H9 (cell line): ENCODE data around the gene GBA2. TPM values are rescaled to one million over a fixed set of nuclear protein-coding genes. Genes with fewer than 3 reads are reported as not detected.

Experiments
- DNase-seq: peaks from one replicate; pipeline ENCODE4 v3.0.0-alpha.2; 2017
- H2AFZ ChIP-seq: one replicate; pipeline ENCODE4 v1.6.1; 2013; ENCODE audit warnings: mild to moderate bottlenecking, low read length, control low read depth, moderate library complexity
- H2AK5ac ChIP-seq: 2 replicates; pipeline ENCODE4 v1.6.1; 2013; ENCODE audit warnings: low read length, control low read depth, mixed read lengths; ENCODE audit not compliant: insufficient read length
- H2BK120ac ChIP-seq: one replicate; pipeline ENCODE4 v1.6.1; 2013; ENCODE audit warnings: low read depth, mild to moderate bottlenecking, low read length, control low read depth, inconsistent platforms; ENCODE audit not compliant: poor library complexity, severe bottlenecking
- H2BK12ac ChIP-seq: 2 replicates; pipeline ENCODE4 v1.6.1; 2013; ENCODE audit warnings: low read length, control low read depth, mixed read lengths, low read depth; ENCODE audit not compliant: insufficient read length
- H2BK15ac ChIP-seq: 2 replicates; pipeline ENCODE4 v1.6.1; 2013; ENCODE audit warnings: low read depth, low read length, control low read depth
- H2BK20ac ChIP-seq: one replicate; pipeline ENCODE4 v1.6.1; 2013; ENCODE audit warnings: low read depth, mild to moderate bottlenecking, low read length, control low read depth, inconsistent platforms; ENCODE audit not compliant: poor library complexity, severe bottlenecking
- H2BK5ac ChIP-seq: 2 replicates; pipeline ENCODE4 v1.6.1; 2013; ENCODE audit warnings: low read length, control low read depth, mixed read lengths; ENCODE audit not compliant: insufficient read length
- H3K14ac ChIP-seq: 2 replicates; pipeline ENCODE4 v1.6.1; 2013; ENCODE audit warnings: low read length, control low read depth; ENCODE audit not compliant: insufficient read depth
- H3K18ac ChIP-seq: 2 replicates; pipeline ENCODE4 v1.6.1; 2013; ENCODE audit warnings: low read depth, mild to moderate bottlenecking, mixed read lengths, low read length, control low read depth; ENCODE audit not compliant: insufficient read length
- H3K23ac ChIP-seq: 2 replicates; pipeline ENCODE4 v1.6.1; 2013; ENCODE audit warnings: low read length, control low read depth, mixed read lengths, low read depth; ENCODE audit not compliant: insufficient read length
- H3K23me2 ChIP-seq: 2 replicates; pipeline ENCODE4 v1.6.1; 2013; ENCODE audit warnings: low read depth, mild to moderate bottlenecking, mixed read lengths, low read length, control low read depth; ENCODE audit not compliant: insufficient read length, poor library complexity, severe bottlenecking
- H3K27ac ChIP-seq: 2 replicates; pipeline ENCODE4 v1.5.1; 2013; ENCODE audit warnings: low read length, control low read depth, mixed read lengths, low read depth; ENCODE audit not compliant: insufficient read length
- H3K27me3 ChIP-seq: 2 replicates; pipeline ENCODE4 v1.6.1; 2013; ENCODE audit warnings: low read length, control low read depth, inconsistent platforms; ENCODE audit not compliant: insufficient read depth
- H3K4ac ChIP-seq: 2 replicates; pipeline ENCODE4 v1.6.1; 2013; ENCODE audit warnings: low read depth, mild to moderate bottlenecking, control low read depth, inconsistent platforms, low read length, moderate library complexity
- H3K4me1 ChIP-seq: 2 replicates; pipeline ENCODE4 v1.6.1; 2013; ENCODE audit warnings: low read length, control low read depth, inconsistent platforms; ENCODE audit not compliant: insufficient read depth
- H3K4me2 ChIP-seq: 2 replicates; pipeline ENCODE4 v1.6.1; 2013; ENCODE audit warnings: low read length, control low read depth, mixed read lengths; ENCODE audit not compliant: insufficient read length, insufficient read depth
- H3K56ac ChIP-seq: 2 replicates; pipeline ENCODE4 v1.6.1; 2013; ENCODE audit warnings: low read depth, mild to moderate bottlenecking, mixed read lengths, low read length, control low read depth; ENCODE audit not compliant: insufficient read length
- H3K79me1 ChIP-seq: 2 replicates; pipeline ENCODE4 v1.6.1; 2013; ENCODE audit warnings: low read depth, mild to moderate bottlenecking, moderate library complexity, low read length, control low read depth, inconsistent platforms; ENCODE audit not compliant: insufficient read depth, poor library complexity, severe bottlenecking
- H3K79me2 ChIP-seq: 2 replicates; pipeline ENCODE4 v1.6.1; 2013; ENCODE audit warnings: low read length, control low read depth, inconsistent platforms; ENCODE audit not compliant: insufficient read depth
- H3K9ac ChIP-seq: 2 replicates; pipeline ENCODE4 v1.6.1; 2013; ENCODE audit warnings: low read length, control low read depth, mixed read lengths; ENCODE audit not compliant: insufficient read length; ENCODE audit errors: extremely low read depth
- H3K9me3 ChIP-seq: one replicate; pipeline ENCODE4 v1.6.1; 2013; ENCODE audit warnings: low read depth, low read length, inconsistent platforms; ENCODE audit not compliant: control insufficient read depth
- H3T11ph ChIP-seq: one replicate; pipeline ENCODE4 v1.6.1; 2013; ENCODE audit warnings: mild to moderate bottlenecking, low read length, control low read depth, inconsistent platforms
- H4K20me1 ChIP-seq: one replicate; pipeline ENCODE4 v1.6.1; 2013; ENCODE audit not compliant: control insufficient read depth, insufficient read length, insufficient read depth
- H4K5ac ChIP-seq: 2 replicates; pipeline ENCODE4 v1.6.1; 2013; ENCODE audit warnings: low read depth, mild to moderate bottlenecking, mixed read lengths, low read length, control low read depth; ENCODE audit not compliant: insufficient read length
- H4K8ac ChIP-seq: replicated peaks from 2 replicates; pipeline ENCODE4 v1.6.1; 2013; ENCODE audit warnings: low read length, control low read depth, mixed read lengths, low read depth; ENCODE audit not compliant: insufficient read length
- H4K91ac ChIP-seq: 2 replicates; pipeline ENCODE4 v1.6.1; 2013; ENCODE audit warnings: low read depth, mild to moderate bottlenecking, moderate library complexity, mixed read lengths, low read length, control low read depth; ENCODE audit not compliant: insufficient read length
- H3K27ac Mint-ChIP-seq, 3 experiments: 2 replicates in 2 of 3; 3 replicates in 1 of 3; pipeline ENCODE4 v1.8.0; 2020 to 2021; ENCODE audit warnings: mixed read lengths in 3 of 3, mild to moderate bottlenecking in 1 of 3, moderate library complexity in 1 of 3
- H3K27me3 Mint-ChIP-seq: 2 replicates; pipeline ENCODE4 v1.8.0; 2021; ENCODE audit warnings: low read depth, mild to moderate bottlenecking, moderate library complexity, mixed read lengths
- H3K36me3 Mint-ChIP-seq, 3 experiments: 2 replicates in 2 of 3; 3 replicates in 1 of 3; pipeline ENCODE4 v1.8.0; 2020 to 2021; ENCODE audit warnings: low read depth in 3 of 3, mixed read lengths in 3 of 3; ENCODE audit not compliant: insufficient read depth in 1 of 3
- H3K4me1 Mint-ChIP-seq, 2 experiments: 2 replicates each; pipeline ENCODE4 v1.8.0; 2020; ENCODE audit warnings: mixed read lengths in 2 of 2
- H3K4me3 Mint-ChIP-seq, 2 experiments: 2 replicates in 1 of 2; 3 replicates in 1 of 2; pipeline ENCODE4 v1.8.0; 2020 to 2021; ENCODE audit warnings: mild to moderate bottlenecking in 2 of 2, mixed read lengths in 2 of 2, moderate library complexity in 1 of 2
- H3K9me3 Mint-ChIP-seq, 2 experiments: 2 replicates in 1 of 2; 3 replicates in 1 of 2; pipeline ENCODE4 v1.8.0; 2020; ENCODE audit warnings: mild to moderate bottlenecking in 2 of 2, mixed read lengths in 2 of 2, moderate library complexity in 1 of 2
- CTCF ChIP-seq: fragments of 200-600 bp; sonication (generic); conservative IDR thresholded peaks from 3 replicates; pipeline ENCODE4 v1.8.0; 2021; ENCODE audit warnings: antibody characterized with exemption, mild to moderate bottlenecking
- WGBS: extraction: QIAGEN DNeasy Blood & Tissue Kit; methylation state at CpG from one replicate; pipeline ENCODE4 v1.1.7; 2013; ENCODE audit warnings: missing lambda C conversion rate, low lambda C conversion rate, mixed read lengths; ENCODE audit not compliant: insufficient read length; ENCODE audit errors: extremely low coverage; 5-methylcytosine and 5-hydroxymethylcytosine counted together
- total RNA-seq: library from RNA; stranded (reverse); gene quantifications from 2 replicates; pipeline ENCODE4 v1.2.1, GENCODE V29; 2021

The GBA2 gene
- total RNA-seq, 1 experiment from 2014 or later: 103 TPM

GRCh38 chr9:35789541-35789940, 40.5 kb upstream of the GBA2 start:
- Histone ChIP-seq H3K27me3 (no peaks in the 10 kb centered on the region), H2BK12ac (no peak overlapping the region), H3K4me1 (no peaks in the 10 kb centered on the region), H3K23me2 (peaks cover 3% of the 10 kb centered on the region), H2AK5ac (no peak overlapping the region), H3K79me1 (no peaks in the 10 kb centered on the region), H3K18ac (no peak overlapping the region), H3K56ac (no peak overlapping the region), H4K5ac (no peak overlapping the region), H2BK5ac (no peak overlapping the region), H3T11ph (no peak overlapping the region), H3K9me3 (no peaks in the 10 kb centered on the region), H4K91ac (no peak overlapping the region), H3K79me2 (no peaks in the 10 kb centered on the region), H3K4ac (no peak overlapping the region), H2BK20ac (no peak overlapping the region), H2BK120ac (no peak overlapping the region), H4K20me1 (no peaks in the 10 kb centered on the region), H3K14ac (no peak overlapping the region), H3K27ac (no peak overlapping the region), H4K8ac (no peak overlapping the region), H3K23ac (no peak overlapping the region), H3K4me2 (no peak overlapping the region), H2BK15ac (no peak overlapping the region), H2AFZ (no peak overlapping the region), H3K9ac (no peak overlapping the region)
- peaks cover 17 to 19% of the 10 kb centered on the region in 2 experiments for H3K4me1 Mint-ChIP-seq
- no peak for TF ChIP-seq CTCF
- H3K27me3 Mint-ChIP-seq: peaks cover 4% of the 10 kb centered on the region
- H3K36me3 Mint-ChIP-seq: peaks cover 0 to 14% (median 8%) of the 10 kb centered on the region in 3 experiments; a peak in 6 of 7 replicates
- no peak overlapping the region for H3K4me3 Mint-ChIP-seq
- no peak for DNase-seq
- H3K27ac Mint-ChIP-seq: peak overlapping the region in 1 of 3 experiments; percentile 39; a peak in 1 of 7 replicates
- H3K9me3 Mint-ChIP-seq: no peaks in the 10 kb centered on the region
- no CpG with 5 or more reads among the region's 2 CpGs for WGBS
